OCI-LY7 (cell line): ENCODE data around the gene KPNA4.

Experiments used
- EZH2phosphoT487 ChIP-seq: fragments of 200-600 bp; sonication (generic); IDR thresholded peaks from 2 replicates; pipeline ENCODE4 v1.6.1; 2018; ENCODE audit warnings: low read depth, borderline replicate concordance, mild to moderate bottlenecking, mixed run types, antibody characterized with exemption, low read length, moderate library complexity, mixed read lengths
- TF ChIP-seq, protein P1 (sequence below): fragments of 200-600 bp; sonication (generic); conservative IDR thresholded peaks from 2 replicates; pipeline ENCODE4 v1.5.1; 2014; ENCODE audit warnings: mild to moderate bottlenecking, antibody characterized with exemption, low read length, moderate library complexity, mixed read lengths

DNA sequence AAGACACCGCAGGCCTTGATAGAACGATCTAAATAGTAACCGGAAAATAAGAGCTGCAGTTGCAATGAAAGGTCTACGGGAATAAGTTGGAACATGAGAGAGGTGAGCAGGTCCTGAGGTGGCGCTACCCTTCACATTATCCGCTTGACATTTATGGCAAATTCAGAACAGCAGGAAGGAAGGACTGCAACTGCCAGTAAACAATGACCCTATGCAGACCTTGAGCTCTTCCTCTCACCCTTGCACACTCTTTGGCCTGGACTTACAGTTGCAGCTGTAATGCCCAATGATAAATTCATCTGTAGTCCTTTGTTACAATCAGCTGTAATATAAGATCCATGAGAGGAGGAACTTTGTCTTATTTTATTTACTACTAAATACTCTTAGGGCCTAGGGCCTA, 83.5 kb downstream of the KPNA4 start:
- TF ChIP-seq EZH2phosphoT487, result no peak
- TF ChIP-seq, protein P1, sequence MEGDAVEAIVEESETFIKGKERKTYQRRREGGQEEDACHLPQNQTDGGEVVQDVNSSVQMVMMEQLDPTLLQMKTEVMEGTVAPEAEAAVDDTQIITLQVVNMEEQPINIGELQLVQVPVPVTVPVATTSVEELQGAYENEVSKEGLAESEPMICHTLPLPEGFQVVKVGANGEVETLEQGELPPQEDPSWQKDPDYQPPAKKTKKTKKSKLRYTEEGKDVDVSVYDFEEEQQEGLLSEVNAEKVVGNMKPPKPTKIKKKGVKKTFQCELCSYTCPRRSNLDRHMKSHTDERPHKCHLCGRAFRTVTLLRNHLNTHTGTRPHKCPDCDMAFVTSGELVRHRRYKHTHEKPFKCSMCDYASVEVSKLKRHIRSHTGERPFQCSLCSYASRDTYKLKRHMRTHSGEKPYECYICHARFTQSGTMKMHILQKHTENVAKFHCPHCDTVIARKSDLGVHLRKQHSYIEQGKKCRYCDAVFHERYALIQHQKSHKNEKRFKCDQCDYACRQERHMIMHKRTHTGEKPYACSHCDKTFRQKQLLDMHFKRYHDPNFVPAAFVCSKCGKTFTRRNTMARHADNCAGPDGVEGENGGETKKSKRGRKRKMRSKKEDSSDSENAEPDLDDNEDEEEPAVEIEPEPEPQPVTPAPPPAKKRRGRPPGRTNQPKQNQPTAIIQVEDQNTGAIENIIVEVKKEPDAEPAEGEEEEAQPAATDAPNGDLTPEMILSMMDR, result no peak
